H9 (cell line): ENCODE measurements around the gene MAGEA1. TPM values are rescaled to one million over a fixed set of nuclear protein-coding genes. Genes with fewer than 3 reads are reported as not detected.

Source experiments
- DNase-seq: peaks from one replicate; pipeline ENCODE4 v3.0.0-alpha.2; 2017
- H2AFZ ChIP-seq: one replicate; pipeline ENCODE4 v1.6.1; 2013; ENCODE audit warnings: mild to moderate bottlenecking, low read length, control low read depth, moderate library complexity
- H2AK5ac ChIP-seq: 2 replicates; pipeline ENCODE4 v1.6.1; 2013; ENCODE audit warnings: low read length, control low read depth, mixed read lengths; ENCODE audit not compliant: insufficient read length
- H2BK120ac ChIP-seq: one replicate; pipeline ENCODE4 v1.6.1; 2013; ENCODE audit warnings: low read depth, mild to moderate bottlenecking, low read length, control low read depth, inconsistent platforms; ENCODE audit not compliant: poor library complexity, severe bottlenecking
- H2BK12ac ChIP-seq: 2 replicates; pipeline ENCODE4 v1.6.1; 2013; ENCODE audit warnings: low read length, control low read depth, mixed read lengths, low read depth; ENCODE audit not compliant: insufficient read length
- H2BK15ac ChIP-seq: 2 replicates; pipeline ENCODE4 v1.6.1; 2013; ENCODE audit warnings: low read depth, low read length, control low read depth
- H2BK20ac ChIP-seq: one replicate; pipeline ENCODE4 v1.6.1; 2013; ENCODE audit warnings: low read depth, mild to moderate bottlenecking, low read length, control low read depth, inconsistent platforms; ENCODE audit not compliant: poor library complexity, severe bottlenecking
- H2BK5ac ChIP-seq: 2 replicates; pipeline ENCODE4 v1.6.1; 2013; ENCODE audit warnings: low read length, control low read depth, mixed read lengths; ENCODE audit not compliant: insufficient read length
- H3K14ac ChIP-seq: 2 replicates; pipeline ENCODE4 v1.6.1; 2013; ENCODE audit warnings: low read length, control low read depth; ENCODE audit not compliant: insufficient read depth
- H3K18ac ChIP-seq: 2 replicates; pipeline ENCODE4 v1.6.1; 2013; ENCODE audit warnings: low read depth, mild to moderate bottlenecking, mixed read lengths, low read length, control low read depth; ENCODE audit not compliant: insufficient read length
- H3K23ac ChIP-seq: 2 replicates; pipeline ENCODE4 v1.6.1; 2013; ENCODE audit warnings: low read length, control low read depth, mixed read lengths, low read depth; ENCODE audit not compliant: insufficient read length
- H3K23me2 ChIP-seq: 2 replicates; pipeline ENCODE4 v1.6.1; 2013; ENCODE audit warnings: low read depth, mild to moderate bottlenecking, mixed read lengths, low read length, control low read depth; ENCODE audit not compliant: insufficient read length, poor library complexity, severe bottlenecking
- H3K27ac ChIP-seq: 2 replicates; pipeline ENCODE4 v1.5.1; 2013; ENCODE audit warnings: low read length, control low read depth, mixed read lengths, low read depth; ENCODE audit not compliant: insufficient read length
- H3K27me3 ChIP-seq: 2 replicates; pipeline ENCODE4 v1.6.1; 2013; ENCODE audit warnings: low read length, control low read depth, inconsistent platforms; ENCODE audit not compliant: insufficient read depth
- H3K4ac ChIP-seq: 2 replicates; pipeline ENCODE4 v1.6.1; 2013; ENCODE audit warnings: low read depth, mild to moderate bottlenecking, control low read depth, inconsistent platforms, low read length, moderate library complexity
- H3K4me1 ChIP-seq: 2 replicates; pipeline ENCODE4 v1.6.1; 2013; ENCODE audit warnings: low read length, control low read depth, inconsistent platforms; ENCODE audit not compliant: insufficient read depth
- H3K4me2 ChIP-seq: 2 replicates; pipeline ENCODE4 v1.6.1; 2013; ENCODE audit warnings: low read length, control low read depth, mixed read lengths; ENCODE audit not compliant: insufficient read length, insufficient read depth
- H3K56ac ChIP-seq: 2 replicates; pipeline ENCODE4 v1.6.1; 2013; ENCODE audit warnings: low read depth, mild to moderate bottlenecking, mixed read lengths, low read length, control low read depth; ENCODE audit not compliant: insufficient read length
- H3K79me1 ChIP-seq: 2 replicates; pipeline ENCODE4 v1.6.1; 2013; ENCODE audit warnings: low read depth, mild to moderate bottlenecking, moderate library complexity, low read length, control low read depth, inconsistent platforms; ENCODE audit not compliant: insufficient read depth, poor library complexity, severe bottlenecking
- H3K79me2 ChIP-seq: 2 replicates; pipeline ENCODE4 v1.6.1; 2013; ENCODE audit warnings: low read length, control low read depth, inconsistent platforms; ENCODE audit not compliant: insufficient read depth
- H3K9ac ChIP-seq: 2 replicates; pipeline ENCODE4 v1.6.1; 2013; ENCODE audit warnings: low read length, control low read depth, mixed read lengths; ENCODE audit not compliant: insufficient read length; ENCODE audit errors: extremely low read depth
- H3K9me3 ChIP-seq: one replicate; pipeline ENCODE4 v1.6.1; 2013; ENCODE audit warnings: low read depth, low read length, inconsistent platforms; ENCODE audit not compliant: control insufficient read depth
- H3T11ph ChIP-seq: one replicate; pipeline ENCODE4 v1.6.1; 2013; ENCODE audit warnings: mild to moderate bottlenecking, low read length, control low read depth, inconsistent platforms
- H4K20me1 ChIP-seq: one replicate; pipeline ENCODE4 v1.6.1; 2013; ENCODE audit not compliant: control insufficient read depth, insufficient read length, insufficient read depth
- H4K5ac ChIP-seq: 2 replicates; pipeline ENCODE4 v1.6.1; 2013; ENCODE audit warnings: low read depth, mild to moderate bottlenecking, mixed read lengths, low read length, control low read depth; ENCODE audit not compliant: insufficient read length
- H4K8ac ChIP-seq: replicated peaks from 2 replicates; pipeline ENCODE4 v1.6.1; 2013; ENCODE audit warnings: low read length, control low read depth, mixed read lengths, low read depth; ENCODE audit not compliant: insufficient read length
- H4K91ac ChIP-seq: 2 replicates; pipeline ENCODE4 v1.6.1; 2013; ENCODE audit warnings: low read depth, mild to moderate bottlenecking, moderate library complexity, mixed read lengths, low read length, control low read depth; ENCODE audit not compliant: insufficient read length
- H3K27ac Mint-ChIP-seq, 3 experiments: 2 replicates in 2 of 3; 3 replicates in 1 of 3; pipeline ENCODE4 v1.8.0; 2020 to 2021; ENCODE audit warnings: mixed read lengths in 3 of 3, mild to moderate bottlenecking in 1 of 3, moderate library complexity in 1 of 3
- H3K27me3 Mint-ChIP-seq: 2 replicates; pipeline ENCODE4 v1.8.0; 2021; ENCODE audit warnings: low read depth, mild to moderate bottlenecking, moderate library complexity, mixed read lengths
- H3K36me3 Mint-ChIP-seq, 3 experiments: 2 replicates in 2 of 3; 3 replicates in 1 of 3; pipeline ENCODE4 v1.8.0; 2020 to 2021; ENCODE audit warnings: low read depth in 3 of 3, mixed read lengths in 3 of 3; ENCODE audit not compliant: insufficient read depth in 1 of 3
- H3K4me1 Mint-ChIP-seq, 2 experiments: 2 replicates each; pipeline ENCODE4 v1.8.0; 2020; ENCODE audit warnings: mixed read lengths in 2 of 2
- H3K4me3 Mint-ChIP-seq, 2 experiments: 2 replicates in 1 of 2; 3 replicates in 1 of 2; pipeline ENCODE4 v1.8.0; 2020 to 2021; ENCODE audit warnings: mild to moderate bottlenecking in 2 of 2, mixed read lengths in 2 of 2, moderate library complexity in 1 of 2
- H3K9me3 Mint-ChIP-seq, 2 experiments: 2 replicates in 1 of 2; 3 replicates in 1 of 2; pipeline ENCODE4 v1.8.0; 2020; ENCODE audit warnings: mild to moderate bottlenecking in 2 of 2, mixed read lengths in 2 of 2, moderate library complexity in 1 of 2
- WGBS: extraction: QIAGEN DNeasy Blood & Tissue Kit; methylation state at CpG from one replicate; pipeline ENCODE4 v1.1.7; 2013; ENCODE audit warnings: missing lambda C conversion rate, low lambda C conversion rate, mixed read lengths; ENCODE audit not compliant: insufficient read length; ENCODE audit errors: extremely low coverage; 5-methylcytosine and 5-hydroxymethylcytosine counted together
- total RNA-seq: library from RNA; stranded (reverse); gene quantifications from 2 replicates; pipeline ENCODE4 v1.2.1, GENCODE V29; 2021
- TF ChIP-seq, protein P1 (sequence below): fragments of 200-600 bp; sonication (generic); conservative IDR thresholded peaks from 3 replicates; pipeline ENCODE4 v1.8.0; 2021; ENCODE audit warnings: antibody characterized with exemption, mild to moderate bottlenecking

Gene MAGEA1
- total RNA-seq, 1 experiment from 2014 or later = not detected

DNA sequence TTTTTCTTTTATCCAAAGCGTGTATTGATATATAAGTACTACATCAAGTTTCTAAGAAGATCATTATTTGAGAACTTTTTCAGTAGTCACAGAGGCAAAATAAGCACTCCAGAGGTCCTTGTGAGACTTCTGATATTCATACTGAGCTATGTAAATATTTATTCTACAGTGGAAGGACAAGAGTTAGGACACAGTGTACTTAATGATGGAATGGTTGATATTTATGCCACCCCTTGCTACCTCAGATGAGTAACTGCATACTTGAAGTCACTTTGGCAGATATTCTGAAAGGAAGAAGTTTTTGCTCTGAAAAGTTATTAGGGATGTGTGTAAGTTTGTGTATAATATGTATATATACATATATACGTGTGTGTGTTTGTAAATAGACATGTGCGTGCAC is 30.3 kb downstream of the MAGEA1 start:
- no peak overlapping the region for H3K4ac ChIP-seq
- H3K23me2 ChIP-seq = no peaks in the 10 kb centered on the region
- no peak overlapping the region for H4K91ac ChIP-seq
- no CpG with 5 or more reads among the region's 3 CpGs for WGBS
- no peak overlapping the region for H3K4me3 Mint-ChIP-seq
- no peaks in the 10 kb centered on the region for H3K79me1 ChIP-seq
- no peaks in the 10 kb centered on the region for H4K20me1 ChIP-seq
- no peak overlapping the region for H3K56ac ChIP-seq
- no peaks in the 10 kb centered on the region for H3K4me1 Mint-ChIP-seq
- no peaks in the 10 kb centered on the region for H3K27me3 ChIP-seq
- H4K5ac ChIP-seq = no peak overlapping the region
- H3K18ac ChIP-seq = no peak overlapping the region
- H2BK5ac ChIP-seq = no peak overlapping the region
- H2BK20ac ChIP-seq = no peak overlapping the region
- no peak overlapping the region for H3K4me2 ChIP-seq
- H3K27ac ChIP-seq = no peak overlapping the region
- H2AFZ ChIP-seq = no peak overlapping the region
- H3K14ac ChIP-seq = no peak overlapping the region
- H2BK12ac ChIP-seq = no peak overlapping the region
- no peak overlapping the region for H3K9ac ChIP-seq
- H3K79me2 ChIP-seq = no peaks in the 10 kb centered on the region
- H3K36me3 Mint-ChIP-seq = peaks cover 5 to 7% (median 6%) of the 10 kb centered on the region in 3 experiments; a peak in 5 of 7 replicates
- peaks cover 66 to 75% of the 10 kb centered on the region in 2 experiments for H3K9me3 Mint-ChIP-seq
- no peak overlapping the region for H3T11ph ChIP-seq
- no peak overlapping the region for H3K27ac Mint-ChIP-seq
- no peak overlapping the region for H3K23ac ChIP-seq
- H4K8ac ChIP-seq = no peak overlapping the region
- H2BK120ac ChIP-seq = no peak overlapping the region
- no peaks in the 10 kb centered on the region for H3K4me1 ChIP-seq
- peaks cover 22% of the 10 kb centered on the region for H3K9me3 ChIP-seq
- no peak for DNase-seq
- H3K27me3 Mint-ChIP-seq = peaks cover 3% of the 10 kb centered on the region; the same call in 1 of the 2 replicates
- no peak overlapping the region for H2AK5ac ChIP-seq
- H2BK15ac ChIP-seq = no peak overlapping the region
- TF ChIP-seq, protein P1, sequence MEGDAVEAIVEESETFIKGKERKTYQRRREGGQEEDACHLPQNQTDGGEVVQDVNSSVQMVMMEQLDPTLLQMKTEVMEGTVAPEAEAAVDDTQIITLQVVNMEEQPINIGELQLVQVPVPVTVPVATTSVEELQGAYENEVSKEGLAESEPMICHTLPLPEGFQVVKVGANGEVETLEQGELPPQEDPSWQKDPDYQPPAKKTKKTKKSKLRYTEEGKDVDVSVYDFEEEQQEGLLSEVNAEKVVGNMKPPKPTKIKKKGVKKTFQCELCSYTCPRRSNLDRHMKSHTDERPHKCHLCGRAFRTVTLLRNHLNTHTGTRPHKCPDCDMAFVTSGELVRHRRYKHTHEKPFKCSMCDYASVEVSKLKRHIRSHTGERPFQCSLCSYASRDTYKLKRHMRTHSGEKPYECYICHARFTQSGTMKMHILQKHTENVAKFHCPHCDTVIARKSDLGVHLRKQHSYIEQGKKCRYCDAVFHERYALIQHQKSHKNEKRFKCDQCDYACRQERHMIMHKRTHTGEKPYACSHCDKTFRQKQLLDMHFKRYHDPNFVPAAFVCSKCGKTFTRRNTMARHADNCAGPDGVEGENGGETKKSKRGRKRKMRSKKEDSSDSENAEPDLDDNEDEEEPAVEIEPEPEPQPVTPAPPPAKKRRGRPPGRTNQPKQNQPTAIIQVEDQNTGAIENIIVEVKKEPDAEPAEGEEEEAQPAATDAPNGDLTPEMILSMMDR = no peak
